ENCODE results near the gene KIF6.

DNA sequence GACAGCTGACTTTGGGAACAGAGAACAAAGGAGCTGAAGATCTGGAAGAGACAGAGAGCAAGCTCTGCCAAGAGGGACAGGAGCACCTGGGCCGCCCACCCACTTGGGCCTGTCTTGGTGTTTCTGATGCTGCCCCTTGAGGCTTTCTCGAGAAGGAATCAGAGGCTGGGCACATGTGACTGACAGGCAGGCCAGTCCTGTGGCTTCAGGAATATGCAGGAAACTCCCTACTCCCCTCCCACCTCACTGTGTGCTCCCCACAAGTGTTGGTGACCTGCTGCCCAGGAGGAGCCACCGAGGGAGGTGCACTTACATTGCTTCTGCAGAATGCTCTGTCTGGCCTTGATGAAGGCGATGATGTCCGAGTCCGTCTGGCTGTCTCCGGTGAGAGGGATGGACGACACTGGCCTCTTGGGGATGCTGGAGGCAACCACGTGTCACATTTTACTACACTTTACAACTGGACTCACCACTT lies 381.8 kb downstream of the KIF6 start:
- TF ChIP-seq EZH2 (IDR thresholded peaks at IDR 0.05; ENCODE audit: borderline replicate concordance, low read depth, low read length, poor library complexity, severe bottlenecking) = no peak
- TF ChIP-seq, protein P1, sequence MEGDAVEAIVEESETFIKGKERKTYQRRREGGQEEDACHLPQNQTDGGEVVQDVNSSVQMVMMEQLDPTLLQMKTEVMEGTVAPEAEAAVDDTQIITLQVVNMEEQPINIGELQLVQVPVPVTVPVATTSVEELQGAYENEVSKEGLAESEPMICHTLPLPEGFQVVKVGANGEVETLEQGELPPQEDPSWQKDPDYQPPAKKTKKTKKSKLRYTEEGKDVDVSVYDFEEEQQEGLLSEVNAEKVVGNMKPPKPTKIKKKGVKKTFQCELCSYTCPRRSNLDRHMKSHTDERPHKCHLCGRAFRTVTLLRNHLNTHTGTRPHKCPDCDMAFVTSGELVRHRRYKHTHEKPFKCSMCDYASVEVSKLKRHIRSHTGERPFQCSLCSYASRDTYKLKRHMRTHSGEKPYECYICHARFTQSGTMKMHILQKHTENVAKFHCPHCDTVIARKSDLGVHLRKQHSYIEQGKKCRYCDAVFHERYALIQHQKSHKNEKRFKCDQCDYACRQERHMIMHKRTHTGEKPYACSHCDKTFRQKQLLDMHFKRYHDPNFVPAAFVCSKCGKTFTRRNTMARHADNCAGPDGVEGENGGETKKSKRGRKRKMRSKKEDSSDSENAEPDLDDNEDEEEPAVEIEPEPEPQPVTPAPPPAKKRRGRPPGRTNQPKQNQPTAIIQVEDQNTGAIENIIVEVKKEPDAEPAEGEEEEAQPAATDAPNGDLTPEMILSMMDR (conservative IDR thresholded peaks at IDR 0.05; ENCODE audit: low read depth, low read length) = no peak
